Calu3 (cell line): ENCODE measurements around the gene IFT74. TPM values are rescaled to one million over a fixed set of nuclear protein-coding genes. Genes with fewer than 3 reads are reported as not detected.

Source experiments
- BruUV-seq: library from RNA; stranded (reverse); fragments of 400-500 nt; replicated peaks from 2 replicates; lab custom pipeline; 2021; lab: Mats Ljungman, UMichigan
- CTCF ChIA-PET: fragments of 300-600 bp; sonication (Branson Sonifier 250); formaldehyde crosslinking; loops from one replicate; lab custom pipeline; 2022; ENCODE audit warnings: antibody characterized with exemption; lab: Charles Lee
- DNase-seq: peaks from one replicate; pipeline ENCODE4 v3.0.0; 2022
- H3K27ac Mint-ChIP-seq: one replicate; pipeline ENCODE4 v1.8.0; 2022; ENCODE audit warnings: mixed read lengths; ENCODE audit not compliant: unreplicated experiment
- H3K27me3 Mint-ChIP-seq: one replicate; pipeline ENCODE4 v1.8.0; 2022; ENCODE audit warnings: mixed read lengths; ENCODE audit not compliant: unreplicated experiment
- H3K36me3 Mint-ChIP-seq: one replicate; pipeline ENCODE4 v1.8.0; 2022; ENCODE audit warnings: mild to moderate bottlenecking, moderate library complexity, mixed read lengths; ENCODE audit not compliant: insufficient read depth, unreplicated experiment
- H3K4me1 Mint-ChIP-seq: one replicate; pipeline ENCODE4 v1.8.0; 2022; ENCODE audit warnings: mild to moderate bottlenecking, low read depth, mixed read lengths; ENCODE audit not compliant: unreplicated experiment
- H3K4me3 Mint-ChIP-seq: one replicate; pipeline ENCODE4 v1.8.0; 2022; ENCODE audit warnings: mild to moderate bottlenecking, low read depth, moderate library complexity, mixed read lengths; ENCODE audit not compliant: unreplicated experiment
- H3K9me3 Mint-ChIP-seq: one replicate; pipeline ENCODE4 v1.8.0; 2022; ENCODE audit warnings: low read depth, mixed read lengths; ENCODE audit not compliant: unreplicated experiment
- CTCF ChIP-seq: fragments of 200-600 bp; IDR thresholded peaks from one replicate; pipeline ENCODE4 v1.8.0; 2022; ENCODE audit warnings: antibody characterized with exemption; ENCODE audit not compliant: unreplicated experiment
- intact Hi-C: fragments of 100-400 bp; cut with micrococcal nuclease; formaldehyde crosslinking; loops from one replicate; pipeline ENCODE4 v1.10.0; 2022; ENCODE audit not compliant: unreplicated experiment
- total RNA-seq: library from RNA; stranded (reverse); gene quantifications from 2 replicates; pipeline ENCODE4 v1.2.3, GENCODE V29; 2022

The IFT74 gene
- total RNA-seq, 1 experiment from 2014 or later = 7.3 TPM

DNA sequence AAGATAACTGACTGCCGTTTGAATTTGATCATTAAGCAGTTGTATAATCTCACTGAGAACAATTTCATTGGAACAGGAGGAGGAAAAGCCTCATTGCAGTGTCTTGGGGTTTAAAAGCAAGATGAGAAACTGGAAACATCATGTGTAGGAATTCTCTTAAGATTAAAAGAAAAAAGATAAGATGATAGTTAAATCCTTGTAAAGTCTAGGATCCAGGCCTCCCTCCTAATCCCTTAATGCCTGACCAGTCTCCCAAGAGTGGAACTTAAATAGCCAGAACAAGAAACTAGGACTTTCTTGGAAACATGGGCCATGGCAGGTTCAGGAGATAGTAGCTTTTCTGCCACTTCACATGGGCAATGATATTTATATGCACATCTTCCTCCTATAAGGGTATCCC lies 86.3 kb downstream of the IFT74 start:
- Mint-ChIP-seq H3K9me3 (no peaks in the 10 kb centered on the region), H3K27me3 (no peaks in the 10 kb centered on the region), H3K27ac (no peak overlapping the region), H3K4me3 (no peak overlapping the region), H3K4me1 (no peaks in the 10 kb centered on the region), H3K36me3 (no peaks in the 10 kb centered on the region)
- intact Hi-C loops = no loop called here
- TF ChIP-seq CTCF = no peak
- BruUV-seq = no TSS peak
- DNase-seq = no peak
- CTCF ChIA-PET = no interaction called here

DNA sequence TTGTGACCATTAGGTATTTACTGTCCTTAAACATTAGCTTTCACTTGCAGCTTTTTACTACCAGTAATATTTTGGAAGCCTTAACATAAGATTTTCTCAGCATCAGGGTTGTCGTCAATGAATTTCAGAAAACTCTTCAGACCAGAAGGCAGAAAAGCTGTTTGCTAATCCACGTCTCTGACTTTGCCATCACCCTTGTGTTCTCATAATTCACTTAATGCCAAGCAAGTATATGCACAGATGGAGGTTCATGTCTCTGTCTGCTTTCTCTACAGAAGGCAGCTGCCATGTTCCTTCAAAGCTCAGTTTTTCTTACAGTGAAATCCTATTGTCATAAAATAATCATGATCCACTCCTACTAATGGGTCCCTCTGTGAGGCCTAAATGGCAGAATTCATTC lies 87.0 kb downstream of the IFT74 start:
- H3K9me3 Mint-ChIP-seq = no peaks in the 10 kb centered on the region
- no peak overlapping the region for H3K27ac Mint-ChIP-seq
- no peaks in the 10 kb centered on the region for H3K27me3 Mint-ChIP-seq
- no peaks in the 10 kb centered on the region for H3K4me1 Mint-ChIP-seq
- H3K36me3 Mint-ChIP-seq = no peaks in the 10 kb centered on the region
- CTCF ChIA-PET = no interaction called here
- DNase-seq = no peak
- intact Hi-C loops = no loop called here
- no TSS peak for BruUV-seq
- H3K4me3 Mint-ChIP-seq = no peak overlapping the region
- TF ChIP-seq CTCF = no peak

GRCh38 chr9:27047136-27047535 lies 90.9 kb downstream of the IFT74 start:
- CTCF ChIA-PET = no interaction called here
- intact Hi-C loops = no loop called here
- no peak for TF ChIP-seq CTCF
- H3K27ac Mint-ChIP-seq = no peak overlapping the region
- H3K4me1 Mint-ChIP-seq = no peaks in the 10 kb centered on the region
- H3K4me3 Mint-ChIP-seq = no peak overlapping the region
- BruUV-seq = no TSS peak
- no peak for DNase-seq
- H3K27me3 Mint-ChIP-seq = no peaks in the 10 kb centered on the region
- no peaks in the 10 kb centered on the region for H3K9me3 Mint-ChIP-seq
- H3K36me3 Mint-ChIP-seq = no peaks in the 10 kb centered on the region

GRCh38 chr9:27053369-27054022 lies 97.3 kb downstream of the IFT74 start:
- Mint-ChIP-seq H3K4me1 (peaks cover 17% of the 10 kb centered on the region), H3K27me3 (no peaks in the 10 kb centered on the region), H3K27ac (no peak overlapping the region), H3K4me3 (no peak overlapping the region), H3K9me3 (no peaks in the 10 kb centered on the region), H3K36me3 (no peaks in the 10 kb centered on the region)
- intact Hi-C loops = loop anchor here (10.0 kb wide), 1 partner anchor 51 kb away; the partner anchor contains the start of gene TEK
- no TSS peak for BruUV-seq
- TF ChIP-seq CTCF = no peak
- CTCF ChIA-PET = no interaction called here
- DNase-seq = no peak
